Measurements from ENCODE around the gene FOXL3.
"Not testable (repeated sequence)": the region's sequence is repeated elsewhere in the genome, so short reads cannot be mapped to it uniquely, and the experiment has no call there.

Gene FOXL3

GRCh38 chr7:292226-292625 lies 2.3 kb downstream of the FOXL3 start:
- DNase-seq: no peak

- no peak for DNase-seq
These were observed 2.9 kb downstream of the FOXL3 start for GRCh38 chr7:292826-293225.

GRCh38 chr7:293681-294439 lies 3.9 kb downstream of the FOXL3 start:
- DNase-seq: no peak

DNA sequence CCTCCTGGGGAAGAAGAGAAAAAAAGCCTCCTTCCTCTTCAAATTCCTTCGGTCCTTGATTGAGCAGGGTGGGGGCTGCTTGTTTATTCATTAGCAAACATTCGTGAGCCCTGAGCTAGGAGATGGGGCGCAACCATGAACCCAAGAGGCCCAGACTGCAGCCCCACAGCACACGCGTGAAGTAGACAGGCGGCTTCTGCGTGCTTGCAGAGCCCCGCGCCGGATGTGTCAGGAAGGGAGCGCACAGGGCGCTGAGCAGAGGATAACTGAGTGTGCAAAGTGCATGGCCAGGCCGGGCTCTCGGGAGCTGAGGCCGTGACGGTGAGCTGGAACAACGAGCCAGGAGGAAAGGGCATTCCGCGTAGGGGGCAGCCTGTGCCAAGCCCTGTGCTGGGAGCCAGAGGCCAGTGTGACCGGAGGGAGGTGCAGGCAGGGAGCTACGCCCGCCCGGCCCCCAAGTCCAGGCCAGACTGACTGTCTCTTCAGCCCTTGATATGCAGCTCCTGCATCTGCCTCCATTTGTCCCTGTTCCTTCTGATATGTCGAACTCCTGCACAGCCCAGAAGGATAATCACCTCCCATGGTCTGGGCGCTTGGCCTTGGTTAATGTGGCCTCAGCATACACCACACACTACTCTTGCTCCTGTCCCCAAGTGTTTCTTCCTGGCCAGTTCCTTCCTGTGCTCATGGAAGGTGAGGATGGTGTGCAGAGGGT lies 4.6 kb downstream of the FOXL3 start:
- no peak for DNase-seq

GRCh38 chr7:295155-296154 lies 5.5 kb downstream of the FOXL3 start:
- no peak for DNase-seq

DNA sequence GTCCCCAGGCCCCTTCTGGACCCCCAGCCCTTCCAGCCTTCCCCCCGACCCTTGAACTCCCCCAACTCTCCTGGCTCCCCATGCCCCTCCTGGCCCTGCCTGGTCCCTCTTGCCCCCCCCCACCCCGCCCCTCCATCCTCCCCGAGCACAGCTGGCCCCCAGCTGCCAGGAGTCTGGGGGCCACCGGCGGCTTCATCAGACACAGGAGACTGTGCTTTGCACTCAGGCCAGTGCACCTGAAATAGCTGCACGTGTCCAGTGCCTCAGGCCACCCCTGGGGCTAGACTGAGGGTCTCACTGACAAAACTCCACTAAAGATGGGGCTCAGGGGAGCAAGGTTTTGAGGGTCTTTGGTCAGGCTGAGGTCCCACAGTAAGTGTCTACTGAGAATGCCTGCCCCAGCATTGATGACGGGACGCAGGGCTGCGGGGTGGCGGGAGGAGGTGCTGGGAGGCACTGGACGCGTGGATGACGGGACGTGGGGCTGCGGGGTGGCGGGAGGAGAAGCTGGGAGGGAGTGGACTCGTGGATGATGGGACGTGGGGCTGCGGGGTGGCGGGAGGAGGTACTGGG lies 6.5 kb downstream of the FOXL3 start:
- DNase-seq: no peak

- not testable (repeated sequence) for DNase-seq
These were observed 7.2 kb downstream of the FOXL3 start for GRCh38 chr7:297141-297540.

GRCh38 chr7:297611-298374 lies 7.8 kb downstream of the FOXL3 start:
- DNase-seq: no peak

GRCh38 chr7:298375-298702 lies 8.4 kb downstream of the FOXL3 start:
- no peak for DNase-seq

- DNase-seq: no peak
These were observed 8.8 kb downstream of the FOXL3 start for GRCh38 chr7:298743-299142.

DNA sequence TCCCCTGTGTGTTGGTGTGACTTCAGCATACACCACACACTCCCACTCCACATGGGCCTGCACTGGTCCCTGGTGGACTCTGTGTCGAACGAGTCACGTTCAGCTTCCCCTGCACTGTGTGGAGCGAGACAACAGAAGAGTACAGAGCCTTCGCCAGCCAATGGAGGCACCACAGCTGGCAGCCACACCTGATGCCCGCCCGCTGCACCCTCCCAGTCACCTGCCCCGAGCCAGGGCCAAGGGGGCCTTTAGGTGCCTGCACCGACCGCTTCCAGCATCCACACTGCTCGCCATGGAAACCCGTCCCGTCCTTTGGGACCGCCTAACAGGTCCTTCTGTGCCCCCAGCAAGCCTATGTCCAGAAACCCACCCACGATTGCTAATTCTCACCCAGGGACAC lies 9.2 kb downstream of the FOXL3 start:
- DNase-seq: no peak

GRCh38 chr7:299628-300027 lies 9.7 kb downstream of the FOXL3 start:
- no peak for DNase-seq

- DNase-seq: no peak
These were observed 10.1 kb downstream of the FOXL3 start for GRCh38 chr7:300048-300447.

DNA sequence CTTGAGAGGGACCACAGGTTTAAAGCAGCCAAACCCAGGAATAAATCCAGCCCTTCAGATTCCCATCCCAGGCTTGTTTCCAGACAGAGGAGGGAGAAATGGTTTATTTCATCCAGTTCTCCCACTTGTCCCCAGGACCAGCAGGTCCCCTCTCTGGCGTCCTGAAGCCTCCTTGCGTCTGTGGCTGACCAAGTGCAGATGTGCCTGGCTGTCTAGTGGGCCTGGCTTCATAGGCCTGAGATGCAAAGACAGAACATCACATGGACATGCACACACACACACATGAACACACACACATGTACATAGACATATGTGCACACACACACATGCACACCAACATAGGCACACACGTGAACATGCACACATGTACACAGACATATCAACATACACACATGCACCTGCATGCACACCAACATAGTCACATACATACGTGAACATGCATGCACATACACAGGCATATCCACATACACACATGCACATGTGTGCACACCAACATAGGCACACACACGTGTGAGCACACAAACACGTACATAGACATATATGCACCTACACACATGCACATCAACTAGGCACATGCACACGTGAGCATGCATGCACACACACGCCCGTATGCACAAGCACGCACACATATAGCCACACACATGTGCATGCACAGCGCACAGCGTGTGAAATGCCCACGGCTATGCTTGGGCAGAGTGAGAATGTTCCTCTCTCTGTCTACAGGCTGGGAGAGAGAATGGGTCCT lies 10.7 kb downstream of the FOXL3 start:
- no peak for DNase-seq

DNA sequence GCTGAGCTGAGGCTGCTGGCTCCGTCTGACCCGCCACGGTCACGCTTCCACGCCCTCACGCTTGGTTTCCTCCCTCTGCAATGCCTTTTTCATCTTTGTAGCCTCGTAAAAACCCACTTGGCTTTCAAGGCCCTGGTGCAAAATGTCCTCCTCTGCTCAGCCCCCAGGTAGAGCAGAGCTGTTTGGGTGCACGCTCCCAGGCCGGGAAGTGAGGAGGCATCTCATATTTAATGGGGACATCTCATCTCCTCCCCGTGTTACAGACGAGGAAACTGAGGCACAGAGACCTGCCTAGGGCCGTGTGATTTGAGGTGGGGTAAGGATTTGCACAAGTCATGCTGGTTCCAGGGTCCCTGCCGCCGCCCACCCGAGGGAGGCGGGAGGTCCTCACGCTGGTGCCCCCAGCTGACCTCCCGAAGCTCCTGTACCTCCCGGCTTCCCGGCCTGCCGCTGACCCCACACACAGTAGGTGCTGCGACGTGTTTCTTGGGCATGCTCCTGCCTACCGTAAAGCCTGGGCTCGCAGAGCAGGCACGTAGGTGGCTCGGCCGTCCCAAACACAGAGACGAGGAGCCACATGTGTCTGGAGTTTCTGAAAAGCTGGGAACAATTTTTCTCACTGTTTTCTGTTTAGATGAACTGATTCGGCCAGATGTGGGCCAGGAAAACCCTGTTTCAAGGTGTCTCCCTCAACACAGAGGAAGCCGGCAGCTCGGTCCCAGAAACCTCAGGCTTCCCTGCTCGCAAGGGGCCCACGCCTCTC lies 11.5 kb downstream of the FOXL3 start:
- no peak for DNase-seq

DNA sequence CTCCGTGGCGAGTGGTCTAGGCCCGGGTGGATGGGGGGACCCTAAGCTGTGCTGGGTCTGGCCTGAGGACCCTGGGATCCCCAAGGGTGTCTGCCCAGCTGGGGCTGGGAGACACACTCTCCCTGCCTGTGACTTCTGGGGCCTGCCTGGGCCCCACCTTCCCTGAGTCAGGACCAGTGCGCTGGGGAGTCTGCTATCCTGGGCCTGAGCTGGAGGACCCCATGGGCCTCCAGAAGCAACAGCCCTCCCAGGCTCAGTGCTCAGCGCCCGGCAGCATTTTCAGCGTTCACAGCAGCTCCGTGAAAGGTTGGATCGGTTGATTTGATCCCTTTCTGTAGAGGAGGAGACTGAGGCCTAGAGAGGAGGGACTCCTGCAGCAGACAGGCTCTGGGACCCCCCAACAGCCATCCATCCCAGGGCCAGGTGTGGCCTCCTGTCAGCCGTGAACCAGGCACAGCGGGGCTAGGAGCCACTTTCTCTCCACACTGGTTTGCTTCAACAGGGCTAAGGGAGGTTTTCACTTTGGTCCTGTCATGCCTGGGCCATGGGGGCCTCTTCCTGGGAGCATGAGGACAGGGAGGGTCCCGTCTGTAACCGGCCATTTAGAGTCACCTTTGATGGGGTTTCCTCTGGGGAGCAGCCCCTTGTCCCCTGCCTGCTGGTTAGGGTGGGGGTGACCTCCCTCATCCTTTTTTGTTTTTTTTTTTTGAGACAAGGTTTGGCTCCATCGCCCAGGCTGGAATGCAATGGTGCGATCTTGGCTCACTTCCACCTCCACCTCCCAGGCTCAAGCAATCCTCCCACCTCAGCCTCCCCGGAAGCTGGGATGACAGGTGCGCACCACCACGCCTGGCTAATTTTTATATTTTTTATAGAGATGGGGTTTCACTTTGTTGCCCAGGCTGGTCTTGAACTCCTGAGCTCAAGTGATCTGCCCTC lies 12.4 kb downstream of the FOXL3 start:
- DNase-seq: no peak

- DNase-seq: no peak
These were observed 13.5 kb downstream of the FOXL3 start for GRCh38 chr7:303425-303824.

GRCh38 chr7:303884-304573 lies 14.1 kb downstream of the FOXL3 start:
- DNase-seq: no peak
